Bladder microvascular endothelial cell (primary cell): ENCODE results near the gene MSX2. TPM values are rescaled to one million over a fixed set of nuclear protein-coding genes. Genes with fewer than 3 reads are reported as not detected.

Experiments used
- total RNA-seq: library from RNA; depleted of rRNA; stranded (reverse); fragments of >200 nt; gene quantifications from 2 replicates; pipeline ENCODE4 v1.2.3, GENCODE V29; 2014

MSX2 gene
- total RNA-seq, result 0.06 TPM in 1 of 2 replicates, not detected in the other

GRCh38 chr5:174724484-174725260 lies at the start of gene MSX2:
MSX2 (plus strand) TSS chr5:174724582; CDS start chr5:174724660, 78 bp downstream.

